HG03558 (cell line): ENCODE measurements around the gene SLC6A3.
"Not testable (repeated sequence)": the region's sequence is repeated elsewhere in the genome, so short reads cannot be mapped to it uniquely, and the experiment has no call there.

Experiments used
- ATAC-seq: cut with Tn5 transposase; IDR thresholded peaks from one replicate; pipeline ENCODE4 v1.9.1; 2021; ENCODE audit warnings: moderate number of reproducible peaks; ENCODE audit not compliant: unreplicated experiment; ENCODE audit errors: extremely low read depth

SLC6A3 gene

GRCh38 chr5:1478271-1479035 is 33.2 kb upstream of the SLC6A3 start:
- no peak for ATAC-seq

- no peak for ATAC-seq
Measured at GRCh38 chr5:1477341-1477740, 32.1 kb upstream of the SLC6A3 start.

- no peak for ATAC-seq
Measured at GRCh38 chr5:1476967-1477310, 31.7 kb upstream of the SLC6A3 start.

GRCh38 chr5:1476181-1476966 is 31.1 kb upstream of the SLC6A3 start:
- ATAC-seq, result no peak

- not testable (repeated sequence) for ATAC-seq
Measured at GRCh38 chr5:1475544-1475900, 30.3 kb upstream of the SLC6A3 start.

- no peak for ATAC-seq
Measured at GRCh38 chr5:1474866-1475543, 29.8 kb upstream of the SLC6A3 start.

GRCh38 chr5:1474183-1474839 is 29.1 kb upstream of the SLC6A3 start:
- no peak for ATAC-seq

- no peak for ATAC-seq
Measured at GRCh38 chr5:1473746-1474145, 28.5 kb upstream of the SLC6A3 start.

- no peak for ATAC-seq
Measured at GRCh38 chr5:1472964-1473628, 27.9 kb upstream of the SLC6A3 start.

GRCh38 chr5:1471997-1472963 is 27.0 kb upstream of the SLC6A3 start:
- no peak for ATAC-seq

- ATAC-seq, result no peak
Measured at GRCh38 chr5:1471240-1471853, 26.1 kb upstream of the SLC6A3 start.

GRCh38 chr5:1470762-1471211 is 25.5 kb upstream of the SLC6A3 start:
- ATAC-seq, result no peak

- ATAC-seq, result no peak
Measured at GRCh38 chr5:1468629-1469527, 23.6 kb upstream of the SLC6A3 start.

GRCh38 chr5:1468247-1468612 is 23.0 kb upstream of the SLC6A3 start:
- ATAC-seq, result no peak

- ATAC-seq, result no peak
Measured at GRCh38 chr5:1467341-1468246, 22.4 kb upstream of the SLC6A3 start.

GRCh38 chr5:1466631-1467265 is 21.5 kb upstream of the SLC6A3 start:
- ATAC-seq, result no peak
